CD4-positive, alpha-beta T cell treated with Interleukin-10 for 1 hour (primary cell): ENCODE measurements around the gene LPCAT2.

Source experiments
- DNase-seq: peaks from one replicate; pipeline ENCODE4 v3.0.0-alpha.2; 2020

LPCAT2 gene

DNA sequence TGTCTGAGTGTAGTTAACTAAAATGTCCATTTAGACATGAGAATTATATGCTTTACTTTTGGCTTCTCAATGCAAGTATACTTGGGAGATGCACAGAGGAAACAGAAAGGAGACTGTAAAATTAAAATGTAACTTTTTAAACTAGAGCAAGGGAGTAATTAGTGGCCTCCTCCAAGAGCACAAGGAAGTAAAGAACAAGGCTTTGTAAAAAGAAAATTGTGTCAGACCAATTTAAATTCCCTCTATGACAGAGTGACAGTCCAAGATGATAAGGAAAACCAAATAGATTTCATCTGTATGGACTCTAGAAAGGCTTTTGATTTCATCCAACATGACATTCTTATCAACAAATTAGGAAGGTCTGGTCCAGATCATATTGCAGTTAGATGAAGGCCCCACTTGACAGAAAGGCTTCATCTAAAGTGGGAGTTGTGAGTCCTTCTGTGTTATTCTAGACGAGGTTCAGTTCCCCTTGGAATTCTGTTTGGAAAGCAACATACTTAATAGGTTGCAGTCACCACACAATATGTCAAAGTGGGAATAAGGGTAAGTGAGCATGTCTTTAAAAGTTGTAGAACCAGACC, 51.2 kb downstream of the LPCAT2 start:
- DNase-seq = no peak

DNA sequence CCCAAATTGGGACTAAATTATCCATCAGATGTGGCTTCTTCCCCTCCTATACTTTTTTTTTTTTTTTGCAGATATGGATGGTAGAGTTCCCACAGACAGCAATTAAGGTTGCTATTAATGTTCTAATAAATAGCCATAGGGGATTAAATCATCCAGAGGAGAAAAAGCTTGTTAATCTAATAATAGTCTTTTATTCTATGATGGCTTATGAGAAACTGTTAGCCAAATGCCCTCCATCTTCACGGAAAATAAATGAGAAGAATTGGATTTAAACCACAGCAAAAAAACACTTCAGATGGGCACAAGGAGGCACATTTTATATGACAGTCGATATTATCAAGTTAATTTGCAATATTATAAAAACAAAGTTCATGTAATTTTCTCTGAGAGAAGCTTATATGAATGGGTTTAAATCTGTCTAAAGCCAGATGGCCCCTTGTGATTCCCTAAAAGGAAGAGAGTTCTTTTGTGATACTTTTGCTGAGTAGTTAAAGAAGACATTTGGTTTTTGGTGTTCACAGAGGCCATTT, 52.5 kb downstream of the LPCAT2 start:
- DNase-seq = no peak

DNA sequence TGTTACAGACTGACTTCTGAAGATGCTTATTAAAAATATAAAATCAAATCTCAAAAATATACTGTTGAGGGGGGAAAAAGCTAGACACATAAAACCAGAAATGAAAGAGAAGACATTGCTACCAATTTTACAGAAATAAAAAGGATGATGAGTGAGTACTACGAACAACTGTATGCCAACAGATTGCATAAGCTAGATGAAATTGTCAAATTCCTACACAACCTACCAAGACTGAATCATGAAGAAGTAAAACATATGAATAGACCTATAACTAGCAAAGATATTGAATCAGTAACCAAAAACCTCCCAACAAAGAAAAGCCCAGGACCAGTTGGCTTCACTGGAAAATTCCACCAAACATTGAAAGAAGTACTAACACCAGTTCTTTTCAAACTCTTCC, 54.1 kb downstream of the LPCAT2 start:
- DNase-seq = no peak

DNA sequence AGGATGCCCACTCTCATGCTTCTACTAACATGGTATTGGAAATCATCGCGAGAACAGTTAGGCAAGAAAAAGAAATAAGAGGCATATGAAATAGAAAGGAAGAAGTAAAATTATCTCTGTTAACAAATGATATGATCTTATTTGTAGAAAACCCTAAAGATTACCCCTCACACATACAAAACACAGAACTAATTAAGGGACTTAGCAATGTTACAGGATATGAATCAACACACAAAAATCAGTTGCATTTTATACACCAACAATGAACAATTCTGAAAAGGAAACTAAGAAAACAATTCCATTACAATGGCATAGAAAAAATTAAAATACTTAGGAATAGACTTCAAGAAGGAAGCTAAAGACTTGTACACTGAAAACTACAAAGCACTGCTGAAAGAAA, 54.9 kb downstream of the LPCAT2 start:
- no peak for DNase-seq

DNA sequence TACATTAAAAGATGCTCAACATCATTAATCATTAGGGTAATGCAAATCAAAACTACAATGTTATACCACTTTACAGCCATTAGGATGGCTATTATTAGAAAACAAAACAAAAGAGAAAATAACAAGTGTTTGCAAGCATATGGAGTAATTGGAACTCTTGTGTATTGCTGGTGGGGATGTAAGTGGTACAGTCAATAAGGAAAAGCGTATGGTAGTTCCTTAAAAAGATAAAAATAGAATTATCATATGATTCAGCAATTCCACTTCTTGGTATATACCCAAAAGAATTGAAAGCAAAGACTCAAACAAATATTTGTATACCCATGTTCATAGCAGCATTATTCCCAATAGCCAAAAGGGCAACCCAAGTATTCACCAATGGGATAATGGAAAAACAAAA, 56.2 kb downstream of the LPCAT2 start:
- no peak for DNase-seq

DNA sequence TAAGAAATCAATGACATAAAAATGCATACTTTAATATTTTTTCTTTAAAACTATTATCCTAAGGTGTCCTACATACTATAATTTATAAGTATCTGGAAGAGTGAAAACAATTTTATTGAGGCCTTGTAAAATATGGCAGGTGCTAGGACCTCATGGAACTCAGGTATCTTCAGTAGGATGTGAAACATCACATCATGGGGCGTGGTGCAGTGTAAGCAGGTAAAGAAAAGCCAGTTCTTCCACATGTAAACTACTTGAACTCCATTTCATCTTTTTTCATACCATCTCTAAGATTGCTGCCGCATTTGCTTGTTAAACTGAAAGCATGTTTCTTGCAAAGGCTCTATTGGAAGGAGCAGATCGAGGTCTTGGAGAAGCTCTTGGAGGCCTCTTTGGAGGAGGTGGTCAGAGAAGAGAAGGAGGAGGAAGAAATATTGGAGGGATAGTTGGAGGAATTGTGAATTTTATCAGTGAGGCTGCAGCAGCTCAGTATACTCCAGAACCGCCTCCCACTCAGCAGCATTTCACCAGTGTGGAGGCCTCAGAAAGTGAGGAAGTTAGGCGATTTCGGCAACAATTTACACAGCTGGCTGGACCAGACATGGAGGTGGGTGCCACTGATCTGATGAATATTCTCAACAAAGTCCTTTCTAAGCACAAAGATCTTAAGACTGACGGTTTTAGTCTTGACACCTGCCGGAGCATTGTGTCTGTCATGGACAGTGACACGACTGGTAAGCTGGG, 57.7 kb downstream of the LPCAT2 start, which contains the start of gene CAPNS2:
TSS of gene CAPNS2 (plus strand) at position 253 of the 744 bp plus-strand sequence. CDS start at position 326, 73 bp downstream.
- no peak for DNase-seq

DNA sequence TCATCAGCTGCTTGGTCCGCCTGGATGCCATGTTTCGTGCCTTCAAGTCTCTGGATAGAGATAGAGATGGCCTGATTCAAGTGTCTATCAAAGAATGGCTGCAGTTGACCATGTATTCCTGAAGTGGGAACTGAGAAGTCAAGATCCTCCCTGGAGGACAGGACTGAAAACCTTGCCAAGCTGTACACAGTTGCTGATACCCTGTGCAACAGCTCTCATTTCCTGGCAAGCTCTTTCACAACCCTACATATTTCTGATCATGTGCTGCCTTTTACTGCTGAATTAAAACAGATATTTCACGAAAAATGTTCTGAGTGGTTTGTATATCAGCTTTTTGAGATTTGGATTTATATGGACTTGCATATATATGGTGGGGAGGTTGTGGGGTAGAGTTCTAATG, 58.5 kb downstream of the LPCAT2 start:
- no peak for DNase-seq

DNA sequence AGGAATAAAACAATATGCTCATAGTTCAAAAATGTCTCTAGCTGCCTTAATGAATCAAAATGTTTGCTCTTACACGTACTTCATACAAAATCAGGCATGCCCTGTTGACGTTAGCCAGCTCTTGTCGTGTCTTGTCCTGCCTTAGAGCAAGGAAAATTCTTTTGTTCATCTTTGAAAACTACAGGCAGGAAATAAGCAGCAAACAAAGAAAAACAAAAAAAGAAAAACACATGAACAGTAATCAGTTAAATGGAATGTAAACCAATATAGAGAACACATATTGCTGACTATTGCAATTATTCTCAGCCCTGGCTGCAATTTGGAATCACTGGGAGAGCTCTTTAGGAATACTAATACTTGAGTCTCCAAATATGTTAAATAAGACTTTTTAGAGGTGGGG, 59.3 kb downstream of the LPCAT2 start:
- DNase-seq = no peak

GRCh38 chr16:55569025-55569424, 60.2 kb downstream of the LPCAT2 start:
- no peak for DNase-seq

- DNase-seq = no peak
Measured at GRCh38 chr16:55570159-55570558, 61.3 kb downstream of the LPCAT2 start.

DNA sequence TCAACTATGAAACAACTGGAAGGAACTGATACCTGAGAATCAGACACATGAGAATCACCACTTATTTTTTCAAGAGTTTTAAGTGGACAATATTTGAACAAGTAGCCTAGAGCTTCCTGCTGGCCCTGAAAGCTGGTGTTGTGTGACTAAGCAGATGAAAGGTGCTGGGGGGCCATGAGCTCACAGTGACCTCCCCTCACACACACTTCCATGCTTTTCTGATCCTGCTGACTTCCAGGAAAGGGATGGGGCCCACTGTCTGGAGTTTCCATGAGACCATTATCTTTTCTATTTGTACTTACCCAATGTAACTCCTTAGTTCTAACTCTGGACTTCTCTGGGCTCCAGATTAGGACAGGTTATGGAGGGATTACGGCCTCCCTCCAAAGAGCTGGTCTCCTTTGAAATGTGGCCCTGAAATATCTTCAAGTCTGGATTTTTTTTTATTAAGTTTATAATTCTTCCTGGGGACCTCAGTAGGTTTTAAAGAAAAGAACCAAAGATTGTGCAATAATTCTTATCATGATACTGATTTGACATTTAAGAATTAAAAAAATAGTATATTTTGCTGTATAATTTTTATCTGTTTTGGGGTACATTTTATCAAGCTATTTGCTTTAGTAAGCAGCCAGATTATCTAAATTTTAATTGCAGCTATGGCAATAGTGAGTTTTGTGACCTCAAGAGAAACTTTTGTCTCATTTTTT, 62.5 kb downstream of the LPCAT2 start:
- DNase-seq = no peak

GRCh38 chr16:55572439-55572838, 63.6 kb downstream of the LPCAT2 start:
- no peak for DNase-seq

GRCh38 chr16:55574811-55575210, 65.9 kb downstream of the LPCAT2 start:
- DNase-seq = no peak

GRCh38 chr16:55575496-55575895, 66.6 kb downstream of the LPCAT2 start:
- no peak for DNase-seq

GRCh38 chr16:55576384-55576783, 67.5 kb downstream of the LPCAT2 start:
- no peak for DNase-seq

DNA sequence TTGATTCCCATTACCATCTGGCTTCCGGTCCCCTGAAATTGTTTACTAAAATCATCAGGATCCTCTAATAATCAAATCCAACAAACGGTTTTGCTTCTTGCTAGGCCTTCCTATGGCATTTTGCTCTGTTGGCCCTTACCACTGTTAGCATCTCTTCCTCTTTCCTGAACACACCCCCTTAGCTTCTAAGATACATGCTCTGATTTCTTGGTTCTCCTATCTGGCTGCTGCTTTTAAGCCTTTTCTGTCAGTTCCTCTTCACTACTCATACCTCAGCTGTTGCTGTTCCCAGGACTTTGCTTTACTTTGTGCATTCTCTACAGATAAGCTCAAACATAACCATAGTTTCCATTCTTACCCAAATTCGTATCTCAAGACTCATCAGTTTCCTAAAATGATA, 69.0 kb downstream of the LPCAT2 start:
- DNase-seq = no peak

- no peak for DNase-seq
Measured at GRCh38 chr16:55585631-55586030, 76.8 kb downstream of the LPCAT2 start.

DNA sequence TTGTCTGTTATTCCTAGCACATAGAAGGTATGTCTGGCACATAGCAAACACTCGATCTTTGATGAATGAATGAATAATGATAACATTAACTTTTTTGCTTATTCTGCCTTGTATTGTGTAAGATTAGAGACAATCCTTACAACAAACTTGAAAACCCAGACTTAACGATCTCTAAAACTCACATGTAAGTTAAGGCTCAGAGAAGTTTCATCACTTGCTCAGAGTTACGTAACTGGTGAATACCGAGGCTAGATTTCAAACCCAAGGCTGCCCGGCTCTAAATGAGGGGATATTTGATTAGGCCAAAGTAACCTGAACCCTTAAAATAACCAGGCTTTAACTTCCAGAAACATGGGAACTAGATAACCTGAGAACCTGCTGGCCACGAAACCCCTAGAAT, 79.9 kb downstream of the LPCAT2 start:
- no peak for DNase-seq

DNA sequence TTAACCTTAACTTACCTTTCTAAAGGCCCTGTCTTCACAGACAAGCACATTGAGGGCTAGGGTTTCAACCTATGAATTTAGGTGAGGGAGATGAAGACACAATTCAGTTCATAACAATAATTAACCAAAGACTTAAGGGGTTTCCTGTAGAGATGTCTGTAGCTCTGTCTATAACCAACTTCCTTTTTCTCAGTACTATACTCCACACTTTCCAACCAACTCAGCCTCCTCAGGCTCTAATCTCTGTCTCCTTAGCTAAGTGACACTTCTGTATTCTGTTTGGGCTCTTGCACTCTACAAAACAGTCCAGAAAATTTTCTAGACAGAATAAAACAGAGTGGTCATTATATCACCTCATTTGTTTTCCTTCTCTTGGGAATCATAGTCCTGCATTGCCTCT, 83.4 kb downstream of the LPCAT2 start:
- no peak for DNase-seq

DNA sequence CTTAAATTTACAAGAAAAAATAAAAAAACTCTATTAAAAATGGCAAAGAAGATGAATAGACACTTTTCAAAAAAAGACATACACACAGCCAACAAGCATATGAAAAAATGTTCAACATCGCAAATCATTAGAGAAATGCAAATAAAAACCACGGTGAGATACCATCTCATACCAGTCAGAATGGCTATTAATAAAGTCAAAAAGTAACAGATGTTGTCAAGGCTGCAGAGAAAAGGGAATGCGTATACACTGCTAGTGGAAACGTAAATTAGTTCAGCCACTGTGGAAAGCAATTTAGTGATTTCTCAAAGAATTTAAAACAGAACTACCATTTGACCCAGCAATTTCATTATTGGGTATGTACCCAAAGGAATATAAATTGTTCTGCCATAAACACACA, 89.1 kb downstream of the LPCAT2 start:
- DNase-seq = no peak

- DNase-seq = no peak
Measured at GRCh38 chr16:55605754-55606336, 97.0 kb downstream of the LPCAT2 start.

- no peak for DNase-seq
Measured at GRCh38 chr16:55613613-55614335, 104.9 kb downstream of the LPCAT2 start.

GRCh38 chr16:55615071-55615470, 106.2 kb downstream of the LPCAT2 start:
- no peak for DNase-seq
